Measurements from ENCODE around the gene AMFR.

- TF ChIP-seq ZNF530 (CRISPR knock-in tag; IDR thresholded peaks at IDR 0.05; ENCODE audit: low read depth) (no peak), ZNF543 (CRISPR knock-in tag; IDR thresholded peaks at IDR 0.05) (no peak), JUNB (CRISPR knock-in tag; IDR thresholded peaks at IDR 0.05; ENCODE audit: borderline replicate concordance) (no peak), TBX3 (IDR thresholded peaks at IDR 0.05; ENCODE audit: borderline replicate concordance) (no peak), CHD4 (IDR thresholded peaks at IDR 0.05; ENCODE audit: borderline replicate concordance, low read length) (no peak), TCF7 (IDR thresholded peaks at IDR 0.05; ENCODE audit: low read depth) (no peak), SUZ12 (IDR thresholded peaks at IDR 0.05; ENCODE audit: low read depth, low read length) (no peak), ZBTB33 (CRISPR knock-in tag; IDR thresholded peaks at IDR 0.05) (no peak), PRDM4 (CRISPR knock-in tag; IDR thresholded peaks at IDR 0.05; ENCODE audit: borderline replicate concordance) (no peak), CTCF (CRISPR knock-in tag; IDR thresholded peaks at IDR 0.05) (no peak)
Observed at GRCh38 chr16:56336071-56336688, 89.2 kb downstream of the AMFR start.
